Neutrophil (primary cell): ENCODE data around the gene FBXO33.

Experiments
- H3K27ac ChIP-seq: fragments of 200-600 bp; sonication (generic); 2 replicates; pipeline ENCODE4 v1.5.1; 2016; ENCODE audit warnings: mild to moderate bottlenecking, moderate library complexity
- H3K27me3 ChIP-seq: fragments of 200-600 bp; sonication (generic); 2 replicates; pipeline ENCODE4 v1.6.0; 2016; ENCODE audit warnings: mild to moderate bottlenecking
- H3K36me3 ChIP-seq: fragments of 200-600 bp; sonication (generic); 2 replicates; pipeline ENCODE4 v1.5.1; 2017
- H3K4me1 ChIP-seq, 2 experiments: fragments of 200-600 bp in 1 of 2; sonication (generic) in 1 of 2; 1 replicate in 1 of 2; 2 replicates in 1 of 2; pipeline versions ENCODE4 v1.5.1 to v1.6.1; 2013 to 2016; ENCODE audit warnings: low read depth in 1 of 2, low read length in 1 of 2, mild to moderate bottlenecking in 1 of 2, moderate library complexity in 1 of 2; ENCODE audit not compliant: control insufficient read depth in 1 of 2, insufficient read depth in 1 of 2
- H3K4me3 ChIP-seq, 2 experiments: fragments of 200-600 bp in 1 of 2; sonication (generic) in 1 of 2; 1 replicate in 1 of 2; 2 replicates in 1 of 2; pipeline ENCODE4 v1.5.1; 2013 to 2016; ENCODE audit warnings: low read depth in 1 of 2, low read length in 1 of 2, mild to moderate bottlenecking in 1 of 2, moderate library complexity in 1 of 2
- H3K9me3 ChIP-seq: fragments of 200-600 bp; sonication (generic); 2 replicates; pipeline ENCODE4 v1.5.1; 2016
- TF ChIP-seq, protein P1 (sequence below): fragments of 200-600 bp; sonication (generic); IDR thresholded peaks from 2 replicates; pipeline ENCODE4 v1.5.1; 2016; ENCODE audit warnings: antibody characterized with exemption

Gene FBXO33

DNA sequence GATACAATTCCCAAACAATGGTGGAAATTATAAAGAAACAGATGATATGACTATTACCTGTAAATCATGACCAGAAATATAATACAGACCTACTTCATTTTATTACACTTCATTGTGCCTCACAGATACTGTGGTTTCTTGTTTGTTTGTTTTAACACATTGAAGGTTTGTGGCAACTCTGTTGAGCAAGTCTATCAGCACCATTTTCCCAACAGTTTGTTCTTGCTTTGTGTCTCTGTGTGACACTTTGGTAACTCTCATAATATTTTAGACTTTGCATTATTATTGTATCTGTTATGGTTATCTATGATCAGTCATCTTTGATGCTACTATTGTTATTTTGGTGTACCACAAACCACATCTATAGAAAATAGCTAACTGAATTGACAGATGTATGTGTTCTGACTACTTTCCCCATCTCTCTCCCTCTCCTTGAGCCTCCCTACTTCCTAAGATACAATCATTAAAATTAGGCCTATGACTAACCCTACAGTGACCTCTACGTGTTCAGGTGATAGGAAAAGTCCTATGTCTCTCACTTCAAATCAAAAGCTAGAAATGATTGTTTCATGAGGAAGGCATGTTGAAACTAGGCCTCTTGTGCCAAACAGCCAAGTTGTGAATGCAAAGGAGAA, 49.1 kb downstream of the FBXO33 start:
- H3K27me3 ChIP-seq: no peaks in the 10 kb centered on the region
- H3K27ac ChIP-seq: no peak overlapping the region
- no peaks in the 10 kb centered on the region for H3K36me3 ChIP-seq
- TF ChIP-seq, protein P1, sequence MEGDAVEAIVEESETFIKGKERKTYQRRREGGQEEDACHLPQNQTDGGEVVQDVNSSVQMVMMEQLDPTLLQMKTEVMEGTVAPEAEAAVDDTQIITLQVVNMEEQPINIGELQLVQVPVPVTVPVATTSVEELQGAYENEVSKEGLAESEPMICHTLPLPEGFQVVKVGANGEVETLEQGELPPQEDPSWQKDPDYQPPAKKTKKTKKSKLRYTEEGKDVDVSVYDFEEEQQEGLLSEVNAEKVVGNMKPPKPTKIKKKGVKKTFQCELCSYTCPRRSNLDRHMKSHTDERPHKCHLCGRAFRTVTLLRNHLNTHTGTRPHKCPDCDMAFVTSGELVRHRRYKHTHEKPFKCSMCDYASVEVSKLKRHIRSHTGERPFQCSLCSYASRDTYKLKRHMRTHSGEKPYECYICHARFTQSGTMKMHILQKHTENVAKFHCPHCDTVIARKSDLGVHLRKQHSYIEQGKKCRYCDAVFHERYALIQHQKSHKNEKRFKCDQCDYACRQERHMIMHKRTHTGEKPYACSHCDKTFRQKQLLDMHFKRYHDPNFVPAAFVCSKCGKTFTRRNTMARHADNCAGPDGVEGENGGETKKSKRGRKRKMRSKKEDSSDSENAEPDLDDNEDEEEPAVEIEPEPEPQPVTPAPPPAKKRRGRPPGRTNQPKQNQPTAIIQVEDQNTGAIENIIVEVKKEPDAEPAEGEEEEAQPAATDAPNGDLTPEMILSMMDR: no peak
- H3K4me3 ChIP-seq: no peak overlapping the region
- no peaks in the 10 kb centered on the region for H3K9me3 ChIP-seq
- no peaks in the 10 kb centered on the region for H3K4me1 ChIP-seq

DNA sequence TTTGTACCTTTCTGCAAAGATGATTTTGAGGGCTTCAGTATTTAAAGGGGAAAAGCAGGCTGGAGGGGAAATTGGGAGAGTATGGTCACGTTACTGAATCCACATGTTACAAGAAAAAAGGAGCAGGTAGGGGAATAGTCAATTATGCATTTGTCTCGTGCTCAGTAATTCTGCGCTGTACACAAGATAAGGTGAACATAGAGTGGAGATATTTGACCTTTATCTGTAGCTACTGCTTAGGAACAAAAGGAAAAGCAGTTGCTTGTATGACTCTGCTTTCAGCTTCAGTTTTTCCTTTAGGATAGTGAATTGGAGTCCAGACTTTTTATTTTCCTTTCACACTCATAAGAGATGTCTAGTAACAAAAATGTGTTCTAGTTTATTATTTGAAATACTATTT, 49.8 kb downstream of the FBXO33 start:
- TF ChIP-seq, protein P1: no peak
- Histone ChIP-seq H3K36me3 (no peaks in the 10 kb centered on the region), H3K27ac (no peak overlapping the region), H3K9me3 (no peaks in the 10 kb centered on the region), H3K4me3 (no peak overlapping the region), H3K4me1 (no peaks in the 10 kb centered on the region), H3K27me3 (no peaks in the 10 kb centered on the region)

- no peaks in the 10 kb centered on the region for H3K9me3 ChIP-seq
- no peak overlapping the region for H3K4me3 ChIP-seq
- H3K36me3 ChIP-seq: no peaks in the 10 kb centered on the region
- no peaks in the 10 kb centered on the region for H3K27me3 ChIP-seq
- H3K27ac ChIP-seq: no peak overlapping the region
- TF ChIP-seq, protein P1: no peak
- no peaks in the 10 kb centered on the region for H3K4me1 ChIP-seq
Measured at GRCh38 chr14:39381366-39381765, 50.9 kb downstream of the FBXO33 start.

DNA sequence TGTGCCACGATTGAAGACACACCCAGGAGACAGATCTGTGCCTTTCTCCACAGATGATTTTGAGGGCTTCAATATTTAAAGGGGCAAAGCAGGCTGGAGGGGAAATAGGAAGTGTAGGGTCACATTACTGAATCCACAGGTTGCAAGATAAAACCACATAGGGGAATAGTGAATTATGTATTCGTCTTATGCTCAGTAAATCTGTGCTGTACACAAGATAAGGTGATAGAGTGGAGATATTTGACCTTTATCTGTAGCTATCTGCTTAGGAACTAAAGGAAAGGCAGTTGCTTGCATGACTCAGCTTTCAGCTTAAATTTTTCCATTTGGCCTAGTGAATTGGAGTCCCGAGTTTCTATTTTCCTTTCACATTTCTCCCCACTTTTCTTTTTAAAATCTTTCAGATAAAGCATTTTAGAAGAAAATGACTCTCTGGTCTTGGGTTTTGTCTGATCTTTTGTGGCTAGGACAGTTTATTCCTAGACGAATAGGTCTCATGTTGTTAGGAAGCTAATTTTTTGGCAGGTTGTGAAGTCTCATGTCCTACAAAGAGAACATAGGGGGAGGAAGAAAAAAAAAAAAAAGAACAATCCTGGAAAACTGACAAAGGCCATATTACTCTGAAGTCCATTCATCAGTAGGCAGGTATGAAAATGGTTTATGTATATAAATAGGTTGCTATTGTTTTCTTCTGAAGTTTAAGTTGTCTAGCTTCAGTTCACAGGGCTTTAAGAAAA, 55.4 kb downstream of the FBXO33 start:
- Histone ChIP-seq H3K9me3 (no peaks in the 10 kb centered on the region), H3K4me1 (no peaks in the 10 kb centered on the region), H3K36me3 (no peaks in the 10 kb centered on the region), H3K27ac (no peak overlapping the region), H3K27me3 (no peaks in the 10 kb centered on the region), H3K4me3 (no peak overlapping the region)
- TF ChIP-seq, protein P1: no peak

GRCh38 chr14:39374851-39375250, 57.4 kb downstream of the FBXO33 start:
- Histone ChIP-seq H3K4me1 (no peaks in the 10 kb centered on the region), H3K9me3 (no peaks in the 10 kb centered on the region), H3K27me3 (no peaks in the 10 kb centered on the region), H3K27ac (no peak overlapping the region), H3K36me3 (peaks cover 10% of the 10 kb centered on the region), H3K4me3 (no peak overlapping the region)
- TF ChIP-seq, protein P1: no peak
